Measurements from ENCODE around the gene TMEM109.

GRCh38 chr11:60935676-60936442, 21.9 kb downstream of the TMEM109 start:
- no peak for TF ChIP-seq CTCF (IDR thresholded peaks at IDR 0.05)
- TF ChIP-seq POLR2A (IDR thresholded peaks at IDR 0.05), result no peak

Data from thyroid gland (tissue), 4 donors.